CD4-positive, alpha-beta T cell (primary cell): Measurements from ENCODE around the gene DGKI. TPM values are rescaled to one million over a fixed set of nuclear protein-coding genes. Genes with fewer than 3 reads are reported as not detected.

Experiments used
- ATAC-seq: fragments of 200-7000 bp; cut with Tn5 transposase; one replicate; pipeline ENCODE4 v1.10.0; 2022; ENCODE audit warnings: mild to moderate bottlenecking; ENCODE audit not compliant: poor library complexity
- CTCF ChIA-PET: fragments of 350-600 bp; sonication (Branson Sonifier 250); formaldehyde crosslinking; loops from one replicate; lab custom pipeline; 2021; ENCODE audit warnings: antibody characterized with exemption, inconsistent platforms; lab: Charles Lee
- POLR2A ChIA-PET: fragments of 350-600 bp; sonication (Branson Sonifier 250); formaldehyde crosslinking; loops from one replicate; lab custom pipeline; 2021; ENCODE audit warnings: antibody characterized with exemption, inconsistent platforms; lab: Charles Lee
- DNase-seq, 14 experiments: peaks; one replicate each; pipeline ENCODE4 v3.0.0-alpha.2; 2013 to 2020; ENCODE audit warnings: mixed read lengths in 2 of 14
- H3K27ac ChIP-seq, 2 donors: one replicate each; pipeline versions ENCODE4 v1.5.1 to v1.7.0; 2013; ENCODE audit warnings: low read length in 2 of 2, low read depth in 1 of 2, mild to moderate bottlenecking in 1 of 2
- H3K27me3 ChIP-seq, 2 experiments: 1 replicate in 1 of 2; 2 replicates in 1 of 2; pipeline versions ENCODE4 v1.6.1 to v1.7.0; 2013; ENCODE audit warnings: low read length in 2 of 2, control low read depth in 1 of 2, mild to moderate bottlenecking in 1 of 2, moderate library complexity in 1 of 2; ENCODE audit not compliant: insufficient read depth in 2 of 2, control insufficient read depth in 1 of 2
- H3K36me3 ChIP-seq: one replicate; pipeline ENCODE4 v1.6.1; 2013; ENCODE audit warnings: low read length, control low read depth; ENCODE audit not compliant: insufficient read depth
- H3K4me1 ChIP-seq: one replicate; pipeline ENCODE4 v1.6.1; 2013; ENCODE audit warnings: low read length, control low read depth; ENCODE audit not compliant: insufficient read depth
- H3K4me3 ChIP-seq: one replicate; pipeline ENCODE4 v1.5.1; 2013; ENCODE audit warnings: mild to moderate bottlenecking, low read length, moderate library complexity
- H3K9me3 ChIP-seq, 2 experiments: 1 replicate in 1 of 2; 2 replicates in 1 of 2; pipeline versions ENCODE4 v1.6.1 to v1.7.0; 2013; ENCODE audit warnings: low read length in 2 of 2, mild to moderate bottlenecking in 2 of 2, control low read depth in 1 of 2, moderate library complexity in 1 of 2; ENCODE audit not compliant: control insufficient read depth in 1 of 2, insufficient read depth in 1 of 2
- H3K27ac Mint-ChIP-seq: one replicate; pipeline ENCODE4 v1.8.0; 2020; ENCODE audit warnings: mixed read lengths
- H3K27me3 Mint-ChIP-seq: one replicate; pipeline ENCODE4 v1.8.0; 2021; ENCODE audit warnings: mixed read lengths
- H3K36me3 Mint-ChIP-seq: one replicate; pipeline ENCODE4 v1.8.0; 2021; ENCODE audit warnings: low read depth, mixed read lengths
- H3K4me1 Mint-ChIP-seq: one replicate; pipeline ENCODE4 v1.8.0; 2021; ENCODE audit warnings: low read depth, mixed read lengths
- H3K4me3 Mint-ChIP-seq: one replicate; pipeline ENCODE4 v1.8.0; 2020; ENCODE audit warnings: mild to moderate bottlenecking, mixed read lengths
- H3K9me3 Mint-ChIP-seq: one replicate; pipeline ENCODE4 v1.8.0; 2020; ENCODE audit warnings: mixed read lengths
- CTCF ChIP-seq: fragments of 200-600 bp; IDR thresholded peaks from one replicate; pipeline ENCODE4 v1.8.0; 2022; ENCODE audit warnings: antibody characterized with exemption, mild to moderate bottlenecking
- intact Hi-C, 2 experiments: fragments of 100-400 bp; cut with DNase I in 1 of 2; cut with micrococcal nuclease in 1 of 2; formaldehyde crosslinking; loops; one replicate each; pipeline versions ENCODE4 v1.15.1 to v1.9.0; 2023 to 2025; cut with DNase I, micrococcal nuclease
- total RNA-seq, 174 experiments: library from RNA in 2 of 174; stranded (reverse) in 2 of 174; gene quantifications; one replicate each; pipeline ENCODE4 v1.2.3 and lab custom pipeline; 2021 to 2026

The DGKI gene
- total RNA-seq, 2 experiments from 2014 or later = not detected

DNA sequence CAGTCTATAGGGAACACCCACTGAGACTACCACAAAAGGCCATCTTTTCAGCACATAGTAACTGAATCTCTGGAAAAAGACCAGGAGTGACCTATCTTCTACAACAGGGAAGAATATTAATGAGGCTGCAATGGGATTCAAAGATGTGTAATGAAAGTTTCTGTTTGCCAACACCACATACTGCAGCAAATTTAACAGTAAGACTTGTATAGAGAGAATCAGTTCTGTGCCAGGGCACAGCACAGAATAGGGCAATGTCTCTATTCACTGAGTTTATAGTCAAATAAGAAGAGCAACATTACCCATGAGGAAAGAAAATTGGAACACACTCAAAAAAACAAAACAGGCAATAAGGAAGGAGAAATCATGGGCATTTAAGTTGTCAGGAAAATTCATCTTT is 411.8 kb downstream of the DGKI start:
- TF ChIP-seq CTCF = no peak
- Mint-ChIP-seq H3K36me3 (no peaks in the 10 kb centered on the region), H3K27me3 (no peaks in the 10 kb centered on the region), H3K9me3 (peaks cover 5% of the 10 kb centered on the region), H3K4me1 (no peaks in the 10 kb centered on the region), H3K27ac (no peak overlapping the region), H3K4me3 (no peak overlapping the region)
- Histone ChIP-seq H3K36me3 (no peaks in the 10 kb centered on the region), H3K27me3 (no peaks in the 10 kb centered on the region), H3K27ac (no peak overlapping the region), H3K9me3 (no peaks in the 10 kb centered on the region), H3K4me1 (no peaks in the 10 kb centered on the region), H3K4me3 (no peak overlapping the region)
- POLR2A ChIA-PET = no interaction called here
- intact Hi-C loops = no loop called here
- DNase-seq (no peak), ATAC-seq (no peak)
- CTCF ChIA-PET = no interaction called here

DNA sequence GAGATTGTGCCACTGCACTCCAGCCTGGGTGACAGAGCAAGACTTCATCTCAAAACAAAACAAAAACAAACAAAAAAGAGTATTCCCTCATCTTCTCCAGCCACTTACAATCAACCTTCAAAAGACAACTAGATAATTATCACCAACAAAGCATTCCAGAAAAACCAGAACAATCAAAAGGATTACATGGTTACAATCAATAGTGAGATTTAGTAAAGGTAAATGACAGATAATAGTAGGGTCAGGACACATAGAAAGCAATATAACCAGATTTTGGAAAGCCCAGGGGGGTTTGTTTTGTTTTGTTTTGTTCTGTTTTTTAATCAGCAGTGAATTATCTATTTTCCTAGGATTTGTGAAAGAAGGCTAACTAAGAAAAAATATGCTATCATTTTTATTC is 412.2 kb downstream of the DGKI start:
- H3K4me1 ChIP-seq = no peaks in the 10 kb centered on the region
- H3K27me3 Mint-ChIP-seq = no peaks in the 10 kb centered on the region
- DNase-seq (no peak), ATAC-seq (no peak)
- H3K9me3 ChIP-seq = no peaks in the 10 kb centered on the region
- H3K36me3 Mint-ChIP-seq = no peaks in the 10 kb centered on the region
- no peaks in the 10 kb centered on the region for H3K4me1 Mint-ChIP-seq
- no peak overlapping the region for H3K4me3 ChIP-seq
- no peak overlapping the region for H3K4me3 Mint-ChIP-seq
- ChIA-PET CTCF (no interaction called here), POLR2A (no interaction called here)
- H3K27ac ChIP-seq = no peak overlapping the region
- no peak overlapping the region for H3K27ac Mint-ChIP-seq
- H3K27me3 ChIP-seq = no peaks in the 10 kb centered on the region
- H3K36me3 ChIP-seq = no peaks in the 10 kb centered on the region
- intact Hi-C loops = no loop called here
- peaks cover 5% of the 10 kb centered on the region for H3K9me3 Mint-ChIP-seq
- no peak for TF ChIP-seq CTCF

DNA sequence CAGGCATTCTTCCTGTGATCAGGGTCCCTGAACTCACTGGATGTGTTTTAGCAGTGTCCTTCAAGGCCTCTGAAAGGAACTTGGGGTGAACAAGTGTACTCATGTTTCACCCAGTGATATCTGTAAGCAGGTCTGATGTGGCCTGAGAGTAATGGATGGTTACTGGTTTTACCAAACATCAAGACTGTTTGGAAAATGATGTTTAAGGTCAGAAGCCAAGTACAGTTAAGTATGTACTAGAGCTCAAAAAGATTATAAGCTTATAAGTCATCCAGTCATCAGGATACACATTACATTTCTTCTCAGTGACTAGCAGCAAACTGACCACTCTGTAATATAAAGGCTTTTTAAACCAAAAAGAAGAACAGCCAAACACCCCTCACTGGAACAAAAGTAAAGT is 423.5 kb downstream of the DGKI start:
- Histone ChIP-seq H3K36me3 (no peaks in the 10 kb centered on the region), H3K4me3 (no peak overlapping the region), H3K4me1 (no peaks in the 10 kb centered on the region), H3K27me3 (no peaks in the 10 kb centered on the region), H3K9me3 (peaks cover 0 to 4% of the 10 kb centered on the region in 2 experiments), H3K27ac (no peak overlapping the region)
- intact Hi-C loops = no loop called here
- H3K4me1 Mint-ChIP-seq = no peaks in the 10 kb centered on the region
- DNase-seq (no peak), ATAC-seq (no peak)
- H3K27ac Mint-ChIP-seq = no peak overlapping the region
- TF ChIP-seq CTCF = no peak
- peaks cover 6% of the 10 kb centered on the region for H3K9me3 Mint-ChIP-seq
- H3K36me3 Mint-ChIP-seq = no peaks in the 10 kb centered on the region
- POLR2A ChIA-PET = no interaction called here
- CTCF ChIA-PET = no interaction called here
- H3K27me3 Mint-ChIP-seq = peaks cover 4% of the 10 kb centered on the region
- no peak overlapping the region for H3K4me3 Mint-ChIP-seq
